Measurements from ENCODE around the gene TXNRD2.

The TXNRD2 gene

DNA sequence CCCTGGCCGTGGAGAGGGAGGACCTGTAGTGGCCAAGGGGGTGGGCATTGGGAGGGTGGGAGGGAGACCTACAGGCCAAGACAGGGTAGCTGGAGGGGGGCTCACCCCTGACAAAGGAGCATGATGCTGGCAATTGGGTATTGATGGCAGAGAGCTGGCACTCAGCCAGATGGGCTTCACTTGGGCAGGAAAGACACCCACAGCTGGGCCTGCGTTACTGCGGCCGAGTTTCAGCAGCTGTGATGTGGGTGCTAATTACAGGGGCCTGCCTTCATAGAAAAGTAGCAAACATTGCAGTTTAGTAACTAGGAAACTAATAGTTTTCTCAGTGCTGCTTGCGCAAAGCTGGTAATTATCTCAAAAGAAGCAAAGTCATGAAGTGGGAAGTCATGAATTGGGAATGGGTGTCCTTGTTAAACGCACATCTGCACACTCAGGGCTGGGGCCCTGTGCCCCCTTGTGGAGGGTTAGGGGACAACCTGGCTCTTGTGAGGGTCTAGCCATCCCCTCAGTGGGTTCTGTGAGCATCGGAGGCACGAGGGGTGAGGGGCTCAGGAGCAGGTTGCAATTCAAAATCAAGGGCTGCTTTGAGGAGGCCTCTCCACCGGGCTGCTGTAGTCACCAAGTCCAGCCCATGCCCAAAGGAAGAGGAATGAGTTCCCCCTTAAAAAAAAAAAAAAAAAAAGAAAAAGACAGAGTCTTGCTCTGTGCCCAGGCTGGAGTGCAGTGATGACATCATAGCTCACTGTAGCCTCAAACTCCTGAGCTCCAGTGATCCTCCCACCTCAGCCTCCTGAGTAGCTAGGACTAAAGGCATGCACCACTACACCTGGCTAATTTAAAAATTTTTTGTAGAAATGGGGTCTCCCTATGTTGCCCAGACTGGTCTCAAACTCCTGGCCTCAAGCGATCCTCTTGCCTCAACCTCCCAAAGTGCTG, 24.4 kb upstream of the TXNRD2 start:
- peak; percentile 55 for DNase-seq

DNA sequence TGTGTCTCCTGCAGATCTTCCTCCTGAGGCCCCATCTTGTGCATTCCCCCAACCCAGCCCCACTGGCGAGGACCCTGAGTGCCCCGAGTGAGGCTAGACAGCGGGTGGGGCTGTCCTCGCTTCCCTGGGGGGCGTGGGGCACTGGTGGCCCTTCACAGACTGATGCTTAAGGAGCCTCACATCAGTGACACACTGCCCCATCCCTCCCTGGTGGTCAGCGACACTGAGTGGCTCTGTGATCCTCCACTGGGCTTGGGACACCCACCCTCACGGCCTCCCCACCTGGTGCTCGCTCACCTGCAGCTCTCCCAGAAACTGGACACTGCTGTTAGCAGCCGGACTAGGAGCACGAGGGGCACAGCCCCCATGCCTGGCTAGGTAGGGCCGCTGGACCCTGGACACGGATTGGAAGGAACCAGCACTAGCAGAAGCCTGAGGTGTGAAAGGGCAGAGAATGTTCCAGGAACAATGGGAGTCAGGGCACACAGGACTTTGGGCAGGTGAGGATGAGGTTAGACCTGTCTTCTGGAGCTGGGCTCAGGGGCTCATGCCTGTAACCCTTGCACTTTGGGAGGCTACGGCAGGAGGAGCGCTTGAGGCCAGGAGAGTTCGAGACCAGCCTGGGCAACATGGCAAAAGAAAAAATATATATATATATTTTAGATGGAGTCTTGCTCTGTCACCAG, 23.2 kb upstream of the TXNRD2 start:
- DNase-seq = no peak

GRCh38 chr22:19963863-19964642, 22.4 kb upstream of the TXNRD2 start:
- no peak for DNase-seq

DNA sequence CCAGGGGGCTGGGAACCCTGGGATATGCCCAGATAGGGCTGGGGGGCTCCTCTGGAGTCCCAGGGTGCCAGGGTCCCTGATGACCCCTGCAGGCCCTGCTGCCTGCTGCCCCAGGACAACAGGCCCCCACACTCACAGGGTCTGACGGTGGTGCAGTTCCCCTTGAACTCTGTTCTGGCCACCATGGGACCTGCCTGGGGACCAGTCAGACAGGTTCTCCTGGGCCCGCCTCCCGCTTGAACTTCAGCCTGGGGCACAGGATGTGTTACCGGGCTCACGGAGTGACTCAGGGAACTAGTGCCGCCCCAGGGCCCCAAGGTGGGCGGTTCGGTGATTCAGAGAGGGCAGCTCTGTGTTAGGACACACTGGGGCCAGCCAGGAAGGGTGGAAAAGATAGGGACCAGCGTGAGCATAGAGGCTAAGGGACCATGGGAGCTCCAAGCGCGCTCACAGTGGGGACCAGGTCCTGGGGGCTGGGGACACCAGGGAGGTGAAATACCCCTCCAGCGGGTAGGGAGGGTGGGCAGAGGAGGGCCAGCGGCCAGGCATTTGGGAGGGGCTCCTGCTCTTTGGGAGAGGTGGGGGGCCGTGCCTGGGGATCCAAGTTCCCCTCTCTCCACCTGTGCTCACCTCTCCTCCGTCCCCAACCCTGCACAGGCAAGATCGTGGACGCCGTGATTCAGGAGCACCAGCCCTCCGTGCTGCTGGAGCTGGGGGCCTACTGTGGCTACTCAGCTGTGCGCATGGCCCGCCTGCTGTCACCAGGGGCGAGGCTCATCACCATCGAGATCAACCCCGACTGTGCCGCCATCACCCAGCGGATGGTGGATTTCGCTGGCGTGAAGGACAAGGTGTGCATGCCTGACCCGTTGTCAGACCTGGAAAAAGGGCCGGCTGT, 21.5 kb upstream of the TXNRD2 start:
- DNase-seq = no peak

DNA sequence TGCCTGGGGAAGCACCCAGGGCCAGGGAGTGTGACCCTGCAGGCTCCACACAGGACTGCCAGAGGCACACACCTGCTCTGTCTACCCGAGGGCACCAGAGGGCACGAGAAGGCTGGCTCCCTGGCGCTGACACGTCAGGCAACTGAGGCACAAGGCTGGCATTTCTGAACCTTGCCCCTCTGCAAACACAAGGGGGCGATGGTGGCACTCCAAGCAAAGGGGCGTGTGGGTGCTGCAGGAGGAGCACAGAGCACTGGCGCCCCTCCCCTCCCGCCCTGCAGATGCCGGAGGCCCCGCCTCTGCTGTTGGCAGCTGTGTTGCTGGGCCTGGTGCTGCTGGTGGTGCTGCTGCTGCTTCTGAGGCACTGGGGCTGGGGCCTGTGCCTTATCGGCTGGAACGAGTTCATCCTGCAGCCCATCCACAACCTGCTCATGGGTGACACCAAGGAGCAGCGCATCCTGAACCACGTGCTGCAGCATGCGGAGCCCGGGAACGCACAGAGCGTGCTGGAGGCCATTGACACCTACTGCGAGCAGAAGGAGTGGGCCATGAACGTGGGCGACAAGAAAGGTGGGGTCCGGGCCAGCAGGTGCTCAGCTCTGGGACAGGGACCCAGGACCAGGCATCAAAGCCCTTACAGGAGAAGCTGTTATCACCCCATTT, 20.8 kb upstream of the TXNRD2 start:
- peak; percentile 91 for DNase-seq

GRCh38 chr22:19961868-19962245, 20.2 kb upstream of the TXNRD2 start:
- DNase-seq = no peak

DNA sequence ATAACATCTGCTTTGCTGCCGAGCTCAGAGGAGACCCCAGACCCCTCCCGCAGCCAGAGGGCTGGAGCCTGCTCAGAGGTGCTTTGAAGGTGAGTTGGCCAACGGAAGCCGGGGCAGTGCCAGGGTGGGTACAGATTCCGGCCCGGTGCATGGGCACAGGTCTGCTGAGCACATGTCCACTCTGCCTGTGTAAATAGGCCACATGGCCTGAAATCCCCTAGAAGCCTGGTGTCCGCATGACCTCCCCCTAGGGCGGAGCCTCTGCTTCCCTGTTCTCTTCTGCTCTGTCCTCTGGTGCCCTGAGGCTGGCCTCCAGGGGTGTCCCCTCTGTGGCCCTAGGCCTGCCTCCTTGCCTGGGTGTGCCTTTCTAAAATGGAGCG, 19.6 kb upstream of the TXNRD2 start:
- no peak for DNase-seq

GRCh38 chr22:19960491-19961200, 19.0 kb upstream of the TXNRD2 start:
- no peak for DNase-seq

GRCh38 chr22:19959587-19960490, 18.2 kb upstream of the TXNRD2 start:
- no peak for DNase-seq

- peak; percentile 77 for DNase-seq
Observed at GRCh38 chr22:19959043-19959586, 17.5 kb upstream of the TXNRD2 start.

DNA sequence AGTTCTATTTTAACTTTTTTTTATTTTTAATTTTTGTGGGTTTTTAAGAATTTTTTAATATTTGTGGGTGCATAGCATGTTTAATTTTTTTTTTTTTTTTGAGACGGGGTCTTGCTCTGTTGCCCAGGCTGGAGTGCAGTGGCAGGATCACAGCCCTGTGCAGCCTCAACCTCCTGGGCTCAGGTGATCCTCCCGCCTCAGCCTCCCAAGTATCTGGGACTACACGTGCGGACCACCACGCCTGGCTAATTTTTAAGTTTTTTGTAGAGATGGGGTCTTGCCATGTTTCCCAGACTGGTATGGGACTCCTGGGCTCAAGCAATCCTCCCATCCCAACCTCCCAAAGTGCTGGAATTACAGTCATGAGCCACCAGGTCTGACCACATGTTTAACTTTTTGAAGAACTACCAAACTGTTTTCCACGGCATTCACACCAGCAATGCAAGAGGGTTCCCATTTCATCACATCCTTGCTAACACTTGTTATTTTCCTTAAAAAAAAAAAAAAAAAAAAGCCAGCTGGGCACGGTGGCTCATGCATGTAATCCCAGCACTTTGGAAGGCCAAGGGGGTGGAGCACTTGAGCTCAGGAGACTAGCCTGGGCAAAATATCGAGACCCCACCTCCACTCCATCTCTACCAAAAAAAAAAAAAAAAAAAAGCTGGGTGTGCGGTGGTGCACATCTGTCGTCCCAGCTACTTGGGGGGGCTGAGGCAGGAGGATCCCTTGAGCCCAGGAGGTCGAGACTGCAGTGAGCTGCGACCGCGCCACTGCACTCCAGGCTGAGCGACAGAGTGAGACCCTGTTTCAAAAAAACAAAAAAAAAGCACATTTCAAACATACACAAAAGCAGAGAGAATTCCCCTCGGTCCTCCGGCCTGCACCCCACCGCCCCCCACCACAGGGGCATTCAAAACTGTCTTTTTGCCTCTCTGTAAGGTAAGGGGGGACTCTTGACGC, 16.7 kb upstream of the TXNRD2 start:
- no peak for DNase-seq

GRCh38 chr22:19957445-19957844, 15.8 kb upstream of the TXNRD2 start:
- DNase-seq = no peak

DNA sequence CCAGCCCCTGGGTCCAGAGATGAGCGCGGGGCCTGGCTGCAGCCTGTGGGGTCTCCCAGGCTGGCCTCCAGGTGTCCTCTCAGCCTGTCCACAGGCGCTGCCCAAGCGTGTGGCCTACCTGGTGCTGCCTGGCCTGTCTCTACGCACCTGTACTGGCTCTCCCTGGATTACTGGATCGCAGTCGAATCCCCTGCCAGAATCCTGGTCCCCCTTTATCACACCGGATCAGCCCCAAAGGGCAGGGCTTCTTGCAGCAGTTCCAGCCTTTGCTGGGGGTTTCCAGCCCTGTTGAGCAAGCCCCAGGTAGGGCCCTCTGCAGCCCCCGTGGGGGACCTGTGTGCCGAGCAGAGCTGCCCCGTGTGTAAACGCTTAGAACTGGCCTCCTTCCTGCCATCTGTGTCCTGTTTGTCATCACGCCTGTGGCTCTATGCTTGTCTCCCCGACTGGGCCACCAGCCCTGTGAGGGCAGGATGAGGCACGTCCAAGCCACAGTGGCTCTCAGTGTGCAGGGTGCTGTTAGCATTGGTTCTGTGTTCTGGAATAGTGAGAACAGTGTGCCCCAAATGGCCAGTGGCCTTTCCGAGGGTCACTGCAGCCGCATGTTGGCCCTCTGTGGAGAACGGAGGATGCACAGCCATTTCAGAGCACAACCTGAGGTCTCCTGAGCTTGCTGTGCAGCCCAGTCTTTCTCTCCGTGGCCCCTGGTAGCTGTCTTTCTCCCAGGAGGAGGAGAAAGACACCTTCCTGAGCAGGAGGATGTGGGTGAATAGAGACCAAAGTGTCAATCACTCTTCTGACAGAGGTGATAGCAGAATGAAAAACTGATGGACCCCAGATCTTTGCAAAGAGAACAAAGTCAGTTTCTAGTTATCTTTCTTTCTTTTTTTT, 13.9 kb upstream of the TXNRD2 start:
- DNase-seq = peak; percentile 15

DNA sequence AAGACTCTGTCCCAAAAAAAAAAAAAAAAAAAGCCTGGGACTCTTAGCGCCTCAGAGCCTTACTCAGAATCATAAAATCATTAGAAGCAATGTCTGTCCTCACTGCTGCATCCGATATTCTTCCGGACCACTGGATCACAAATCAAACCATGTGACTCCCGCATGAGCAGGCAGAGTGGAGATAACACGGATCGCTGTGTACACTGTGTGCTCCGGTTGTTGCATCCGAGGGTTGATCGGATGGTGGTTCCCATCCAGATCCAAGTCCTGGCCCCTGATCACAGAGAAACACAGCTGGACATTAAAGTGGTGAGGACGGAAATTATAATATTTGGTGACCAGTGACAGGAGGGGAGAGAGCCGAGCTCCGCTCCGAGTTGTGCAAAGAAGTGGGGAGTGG, 9.7 kb upstream of the TXNRD2 start:
- DNase-seq = no peak

- DNase-seq = no peak
Observed at GRCh38 chr22:19948057-19948760, 6.6 kb upstream of the TXNRD2 start.
